GM12873 (cell line): Measurements from ENCODE around the gene NUMA1.

Experiments used
- TF ChIP-seq, protein P1 (sequence below): IDR thresholded peaks from 2 replicates; pipeline ENCODE4 v1.5.1; 2012; ENCODE audit warnings: low read depth, mild to moderate bottlenecking, moderate library complexity, low read length, control low read depth; ENCODE audit not compliant: insufficient read depth; ENCODE audit errors: missing control alignments

NUMA1 gene

DNA sequence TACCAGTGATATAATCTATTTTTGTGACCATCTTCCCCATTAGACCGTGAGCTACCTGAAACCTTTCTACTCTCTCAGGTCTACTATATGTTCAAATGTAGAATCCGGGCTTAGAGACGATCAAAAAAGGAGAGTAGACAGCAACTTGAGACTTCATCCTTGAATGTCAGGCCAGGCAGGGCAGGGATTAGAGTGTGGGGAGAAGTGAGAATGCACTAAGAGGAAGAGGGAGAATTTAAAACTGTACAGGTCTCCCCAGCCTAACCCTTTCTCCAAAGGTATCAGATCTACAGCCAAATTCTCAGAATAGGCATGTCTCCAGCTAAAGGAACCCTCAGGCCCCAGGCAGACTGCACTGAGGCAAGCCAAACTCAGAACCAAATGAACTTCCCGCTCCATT lies 21.8 kb upstream of the NUMA1 start:
- TF ChIP-seq, protein P1, sequence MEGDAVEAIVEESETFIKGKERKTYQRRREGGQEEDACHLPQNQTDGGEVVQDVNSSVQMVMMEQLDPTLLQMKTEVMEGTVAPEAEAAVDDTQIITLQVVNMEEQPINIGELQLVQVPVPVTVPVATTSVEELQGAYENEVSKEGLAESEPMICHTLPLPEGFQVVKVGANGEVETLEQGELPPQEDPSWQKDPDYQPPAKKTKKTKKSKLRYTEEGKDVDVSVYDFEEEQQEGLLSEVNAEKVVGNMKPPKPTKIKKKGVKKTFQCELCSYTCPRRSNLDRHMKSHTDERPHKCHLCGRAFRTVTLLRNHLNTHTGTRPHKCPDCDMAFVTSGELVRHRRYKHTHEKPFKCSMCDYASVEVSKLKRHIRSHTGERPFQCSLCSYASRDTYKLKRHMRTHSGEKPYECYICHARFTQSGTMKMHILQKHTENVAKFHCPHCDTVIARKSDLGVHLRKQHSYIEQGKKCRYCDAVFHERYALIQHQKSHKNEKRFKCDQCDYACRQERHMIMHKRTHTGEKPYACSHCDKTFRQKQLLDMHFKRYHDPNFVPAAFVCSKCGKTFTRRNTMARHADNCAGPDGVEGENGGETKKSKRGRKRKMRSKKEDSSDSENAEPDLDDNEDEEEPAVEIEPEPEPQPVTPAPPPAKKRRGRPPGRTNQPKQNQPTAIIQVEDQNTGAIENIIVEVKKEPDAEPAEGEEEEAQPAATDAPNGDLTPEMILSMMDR = no peak

DNA sequence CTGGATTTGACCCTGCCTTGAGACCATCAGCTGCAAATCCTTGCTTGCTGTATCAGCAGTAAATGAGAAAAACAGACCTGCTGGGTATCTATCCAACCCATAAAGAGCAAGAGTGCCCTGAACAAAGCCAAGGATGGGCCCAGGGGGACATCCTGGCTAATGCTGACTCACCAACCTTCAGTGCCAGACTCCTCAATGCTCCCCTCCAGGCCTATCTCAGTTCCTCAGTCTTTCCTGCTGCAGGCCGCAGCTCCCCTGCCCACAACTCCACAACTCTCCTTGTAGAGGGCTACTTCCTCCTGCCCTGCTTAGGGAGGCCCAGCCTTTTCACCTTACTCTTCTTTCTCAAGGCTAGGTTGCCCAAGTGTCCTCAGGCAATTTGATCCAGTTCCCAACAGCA lies 20.1 kb upstream of the NUMA1 start:
- TF ChIP-seq, protein P1 = no peak

DNA sequence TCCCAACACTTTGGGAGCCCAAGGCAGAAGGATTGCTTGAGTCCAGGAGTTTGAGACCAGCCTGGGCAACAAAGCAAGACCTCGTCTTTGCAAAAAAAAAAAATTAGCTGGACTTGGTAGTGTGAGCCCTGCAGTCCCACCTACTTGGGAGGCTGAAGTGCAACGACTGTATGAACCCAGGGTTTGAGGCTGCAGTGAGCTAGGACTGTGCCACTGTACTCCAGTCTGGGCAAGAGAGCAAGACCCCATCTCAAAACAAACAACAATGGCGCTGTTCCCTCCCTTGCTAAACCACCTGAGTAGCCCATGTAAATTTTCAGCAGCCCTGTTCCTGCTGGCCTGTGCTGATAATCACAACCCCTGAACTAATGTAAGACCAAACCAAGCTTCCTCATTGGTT lies 19.7 kb upstream of the NUMA1 start:
- TF ChIP-seq, protein P1 = no peak

GRCh38 chr11:72098741-72099140 lies 18.4 kb upstream of the NUMA1 start:
- TF ChIP-seq, protein P1 = no peak

DNA sequence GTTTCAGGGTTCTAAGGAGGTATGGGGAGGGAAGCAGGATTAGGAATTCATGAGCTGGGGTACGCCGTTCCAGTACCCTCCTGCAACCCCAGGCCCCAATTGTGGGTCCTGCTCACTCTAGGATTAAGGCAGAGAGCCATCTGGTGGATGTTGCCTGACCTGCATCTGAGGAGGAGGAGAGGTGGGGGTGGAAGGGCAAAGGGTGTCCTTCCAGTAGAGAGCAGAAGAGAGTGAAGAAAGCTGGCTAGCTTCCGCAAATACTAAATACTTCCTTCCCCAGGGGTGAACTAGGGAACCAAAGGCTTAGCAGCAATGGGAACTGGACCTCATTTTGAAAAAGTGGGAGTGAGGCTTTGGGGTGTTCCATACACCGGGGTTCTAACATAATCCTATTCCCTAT lies 10.9 kb upstream of the NUMA1 start:
- TF ChIP-seq, protein P1 = peak; percentile 85

DNA sequence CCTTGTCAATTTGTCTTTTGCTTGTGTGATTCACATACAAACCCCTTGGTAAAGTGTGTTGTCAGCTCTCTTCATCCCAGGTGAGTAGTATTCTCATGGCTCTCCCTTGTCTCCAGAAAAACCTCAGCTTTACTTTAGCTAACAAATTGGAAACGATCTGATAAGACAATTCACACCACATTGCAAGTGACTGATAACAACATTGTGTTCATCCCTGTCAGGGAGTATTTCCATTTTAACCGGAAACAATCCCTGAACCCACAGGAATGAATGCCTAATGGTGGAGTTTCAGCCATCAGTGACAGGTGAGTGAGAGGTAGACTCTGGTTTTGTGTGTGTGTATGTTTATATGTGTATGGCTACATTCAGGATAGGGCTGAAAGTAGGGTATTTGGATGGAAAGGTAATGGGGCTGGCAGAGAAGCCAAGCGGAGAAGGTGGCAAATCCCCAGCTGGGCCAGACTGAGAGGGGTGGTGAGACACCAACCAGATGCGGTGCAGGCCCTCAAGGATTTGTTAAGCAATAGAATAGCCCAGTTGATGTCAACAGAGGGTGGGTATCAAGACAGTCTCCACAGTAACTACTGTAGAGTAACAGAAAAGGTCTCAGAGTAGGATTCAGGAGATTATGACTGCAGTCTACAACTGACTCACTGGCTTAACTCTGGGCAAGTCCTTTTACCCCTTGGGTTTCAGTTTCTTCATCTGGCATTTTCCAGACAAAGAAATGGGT lies 7.9 kb upstream of the NUMA1 start:
- TF ChIP-seq, protein P1 = no peak

GRCh38 chr11:72085621-72086351 lies 5.4 kb upstream of the NUMA1 start:
- TF ChIP-seq, protein P1 = no peak
